Upper lobe of left lung (tissue), 6 donors: ENCODE results near the gene CHAF1B. TPM values are rescaled to one million over a fixed set of nuclear protein-coding genes. Genes with fewer than 3 reads are reported as not detected.
A peak's percentile ranks its signal among the peaks of the same experiment; 100 is the strongest.

Experiments used
- ATAC-seq, 2 donors: fragments of 200-7000 bp; cut with Tn5 transposase; one replicate each; pipeline ENCODE4 v1.9.1; 2022; ENCODE audit warnings: mild to moderate bottlenecking in 2 of 2, moderate library complexity in 2 of 2; ENCODE audit not compliant: low FRiP score in 2 of 2
- DNase-seq, 2 donors: peaks; one replicate each; pipeline ENCODE4 v3.0.0-alpha.2; 2019 to 2020
- H3K27ac ChIP-seq, 4 donors: fragments of 200-600 bp; sonication (generic); one replicate each; pipeline ENCODE4 v1.5.1; 2016 to 2019
- H3K27me3 ChIP-seq, 4 donors: fragments of 200-600 bp; sonication (generic); one replicate each; pipeline ENCODE4 v1.5.1; 2017 to 2019
- H3K36me3 ChIP-seq, 4 donors: fragments of 200-600 bp; sonication (generic); one replicate each; pipeline ENCODE4 v1.5.1; 2016 to 2019
- H3K4me1 ChIP-seq, 4 donors: fragments of 200-600 bp; sonication (generic); one replicate each; pipeline ENCODE4 v1.5.1; 2018 to 2019
- H3K4me3 ChIP-seq, 4 donors: fragments of 200-600 bp; sonication (generic); one replicate each; pipeline ENCODE4 v1.5.1; 2017 to 2019; ENCODE audit warnings: mild to moderate bottlenecking in 2 of 4, moderate library complexity in 1 of 4
- H3K9me3 ChIP-seq, 4 donors: fragments of 200-600 bp; sonication (generic); one replicate each; pipeline ENCODE4 v1.5.1; 2018 to 2019
- CTCF ChIP-seq, 6 experiments: fragments of 450-650 bp in 4 of 6; fragments of 200-600 bp in 2 of 6; sonication (generic) in 2 of 6; IDR thresholded peaks; one replicate each; pipeline ENCODE4 v1.5.1; 2016 to 2019; ENCODE audit warnings: antibody characterized with exemption in 6 of 6
- EP300 ChIP-seq, 4 donors: sonication (generic); formaldehyde crosslinking; IDR thresholded peaks; one replicate each; pipeline ENCODE4 v1.5.1; 2017; ENCODE audit warnings: antibody characterized with exemption in 4 of 4, control low read depth in 2 of 4
- POLR2A ChIP-seq, 4 donors: fragments of 450-650 bp; IDR thresholded peaks; one replicate each; pipeline ENCODE4 v1.5.1; 2016 to 2017; ENCODE audit warnings: antibody characterized with exemption in 4 of 4, mild to moderate bottlenecking in 2 of 4
- POLR2AphosphoS5 ChIP-seq, 2 donors: sonication (generic); formaldehyde crosslinking; IDR thresholded peaks; one replicate each; pipeline ENCODE4 v1.5.1; 2017; ENCODE audit warnings: antibody characterized with exemption in 2 of 2
- WGBS, 2 donors: methylation state at CpG; one replicate each; pipeline ENCODE4 v1.1.5; 2017 to 2018; 5-methylcytosine and 5-hydroxymethylcytosine counted together
- total RNA-seq, 6 donors: library from RNA; depleted of rRNA in 4 of 6; stranded (reverse); fragments of >200 nt in 4 of 6; gene quantifications; one replicate each; pipeline versions ENCODE4 v1.1.0 to v1.2.1, GENCODE V29; 2016 to 2021
- donor health status: DM: no; HTN: no; CAD: no; lungs with moderate emphysema.
- donor health status: DM: no; HTN: yes; CAD: no; lungs with severe emphysema.

Gene CHAF1B
- total RNA-seq, 6 donors from 2014 or later = 0.55 to 2.1 (median 1.2) TPM

GRCh38 chr21:36347278-36347961 lies 37.8 kb upstream of the CHAF1B start:
- DNase-seq (no peak), ATAC-seq (no peak)
- WGBS, 2 donors = 91 to 96% methylated on average over 3 of the region's 3 CpGs
- Histone ChIP-seq H3K36me3 (peaks cover 41 to 94% (median 61%) of the 10 kb centered on the region in 4 donors), H3K4me3 (no peak overlapping the region), H3K9me3 (no peaks in the 10 kb centered on the region), H3K27ac (no peak overlapping the region), H3K4me1 (no peaks in the 10 kb centered on the region), H3K27me3 (no peaks in the 10 kb centered on the region)
- no peak for TF ChIP-seq POLR2AphosphoS5 (IDR thresholded peaks at IDR 0.05)
- TF ChIP-seq EP300 (IDR thresholded peaks at IDR 0.05) = no peak
- TF ChIP-seq CTCF (IDR thresholded peaks at IDR 0.05) = no peak
- no peak for TF ChIP-seq POLR2A (IDR thresholded peaks at IDR 0.05)

GRCh38 chr21:36347962-36348328 lies 37.2 kb upstream of the CHAF1B start:
- DNase-seq = no peak
- ATAC-seq = no peak

GRCh38 chr21:36349315-36349714 lies 35.9 kb upstream of the CHAF1B start:
- no peaks in the 10 kb centered on the region for H3K27me3 ChIP-seq
- DNase-seq = no peak
- no peak overlapping the region for H3K4me3 ChIP-seq
- no peak for TF ChIP-seq CTCF (IDR thresholded peaks at IDR 0.05)
- TF ChIP-seq POLR2AphosphoS5 (IDR thresholded peaks at IDR 0.05) = no peak
- TF ChIP-seq POLR2A (IDR thresholded peaks at IDR 0.05) = no peak
- no peak for TF ChIP-seq EP300 (IDR thresholded peaks at IDR 0.05)
- peaks cover 39 to 82% (median 51%) of the 10 kb centered on the region in 4 donors for H3K36me3 ChIP-seq
- no peaks in the 10 kb centered on the region for H3K9me3 ChIP-seq
- no peaks in the 10 kb centered on the region for H3K4me1 ChIP-seq
- ATAC-seq = no peak
- H3K27ac ChIP-seq = no peak overlapping the region
- 98 to 99% methylated on average over 2 of the region's 2 CpGs for WGBS, 2 donors

More at GRCh38 chr21:36347962-36348328, 37.2 kb upstream of the CHAF1B start:
- Histone ChIP-seq H3K36me3 (peaks cover 41 to 92% (median 59%) of the 10 kb centered on the region in 4 donors), H3K4me3 (no peak overlapping the region), H3K27ac (no peak overlapping the region), H3K27me3 (no peaks in the 10 kb centered on the region), H3K9me3 (no peaks in the 10 kb centered on the region), H3K4me1 (no peaks in the 10 kb centered on the region)
- TF ChIP-seq EP300 (IDR thresholded peaks at IDR 0.05) (no peak), POLR2AphosphoS5 (IDR thresholded peaks at IDR 0.05) (no peak), POLR2A (IDR thresholded peaks at IDR 0.05) (no peak), CTCF (IDR thresholded peaks at IDR 0.05) (no peak)
- 87 to 96% methylated on average over 2 of the region's 2 CpGs for WGBS, 2 donors

GRCh38 chr21:36350282-36350910 lies 34.8 kb upstream of the CHAF1B start:
- no peak overlapping the region for H3K4me3 ChIP-seq
- DNase-seq = no peak
- H3K9me3 ChIP-seq = no peaks in the 10 kb centered on the region
- no peaks in the 10 kb centered on the region for H3K4me1 ChIP-seq
- ATAC-seq = peak in 1 of 2 donors; percentile 63
- peaks cover 31 to 79% (median 46%) of the 10 kb centered on the region in 4 donors for H3K36me3 ChIP-seq
- H3K27me3 ChIP-seq = no peaks in the 10 kb centered on the region
- TF ChIP-seq CTCF (IDR thresholded peaks at IDR 0.05) = no peak
- TF ChIP-seq POLR2A (IDR thresholded peaks at IDR 0.05) = no peak
- TF ChIP-seq POLR2AphosphoS5 (IDR thresholded peaks at IDR 0.05) = no peak
- TF ChIP-seq EP300 (IDR thresholded peaks at IDR 0.05) = no peak
- no peak overlapping the region for H3K27ac ChIP-seq
- 89% methylated on average over 11 of the region's 11 CpGs for WGBS, 2 donors
